Measurements from ENCODE around the gene CDH26. TPM values are rescaled to one million over a fixed set of nuclear protein-coding genes. Genes with fewer than 3 reads are reported as not detected.

The CDH26 gene
- polyA plus RNA-seq, 3 donors: 1.3 to 3.0 (median 2.0) TPM

DNA sequence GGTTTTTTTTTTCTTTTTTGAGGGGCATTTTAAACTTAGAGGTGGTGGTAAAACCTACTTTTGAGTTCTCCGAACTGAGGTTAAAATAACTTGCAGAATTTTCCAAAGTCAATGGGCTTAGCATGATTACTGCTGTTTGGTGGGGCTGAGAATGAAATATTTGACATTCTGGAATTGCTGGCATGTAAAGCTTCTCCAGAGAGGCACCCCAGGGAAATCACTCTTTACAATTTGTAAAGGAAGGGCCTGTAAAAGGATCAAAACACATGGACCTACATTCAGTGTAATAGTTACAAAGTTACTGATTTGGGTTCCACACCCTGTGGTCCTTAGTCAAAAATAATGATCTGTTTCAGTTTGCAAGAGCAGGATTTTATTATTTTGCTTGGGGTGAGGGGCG lies 12.5 kb upstream of the CDH26 start:
- no peak overlapping the region for H3K4me3 Mint-ChIP-seq
- TF ChIP-seq, protein P1, sequence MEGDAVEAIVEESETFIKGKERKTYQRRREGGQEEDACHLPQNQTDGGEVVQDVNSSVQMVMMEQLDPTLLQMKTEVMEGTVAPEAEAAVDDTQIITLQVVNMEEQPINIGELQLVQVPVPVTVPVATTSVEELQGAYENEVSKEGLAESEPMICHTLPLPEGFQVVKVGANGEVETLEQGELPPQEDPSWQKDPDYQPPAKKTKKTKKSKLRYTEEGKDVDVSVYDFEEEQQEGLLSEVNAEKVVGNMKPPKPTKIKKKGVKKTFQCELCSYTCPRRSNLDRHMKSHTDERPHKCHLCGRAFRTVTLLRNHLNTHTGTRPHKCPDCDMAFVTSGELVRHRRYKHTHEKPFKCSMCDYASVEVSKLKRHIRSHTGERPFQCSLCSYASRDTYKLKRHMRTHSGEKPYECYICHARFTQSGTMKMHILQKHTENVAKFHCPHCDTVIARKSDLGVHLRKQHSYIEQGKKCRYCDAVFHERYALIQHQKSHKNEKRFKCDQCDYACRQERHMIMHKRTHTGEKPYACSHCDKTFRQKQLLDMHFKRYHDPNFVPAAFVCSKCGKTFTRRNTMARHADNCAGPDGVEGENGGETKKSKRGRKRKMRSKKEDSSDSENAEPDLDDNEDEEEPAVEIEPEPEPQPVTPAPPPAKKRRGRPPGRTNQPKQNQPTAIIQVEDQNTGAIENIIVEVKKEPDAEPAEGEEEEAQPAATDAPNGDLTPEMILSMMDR (IDR thresholded peaks at IDR 0.05): no peak
- peak overlapping the region in 1 of 7 donors; percentile 69 for H3K27ac Mint-ChIP-seq
- H2AFZ ChIP-seq (ENCODE audit: insufficient read depth, low read depth, low read length, poor library complexity, severe bottlenecking): no peak overlapping the region
- H3K27ac ChIP-seq (ENCODE audit: low read depth in 1 of 2, low read length in 2 of 2): no peak overlapping the region
- H3K4me1 Mint-ChIP-seq: peaks cover 55% of the 10 kb centered on the region
- H3K36me3 Mint-ChIP-seq: peaks cover 30 to 41% of the 10 kb centered on the region in 2 donors
- H3K9me3 ChIP-seq (replicated peaks in 1 of 2; ENCODE audit: control insufficient read depth in 1 of 2, insufficient read depth in 1 of 2, low read length in 2 of 2): no peaks in the 10 kb centered on the region
- H3K4me3 ChIP-seq (replicated peaks in 1 of 3; ENCODE audit: low read depth in 2 of 3, low read length in 3 of 3): no peak overlapping the region
- H3K36me3 ChIP-seq (replicated peaks in 1 of 2; ENCODE audit: control insufficient read depth in 1 of 2, insufficient read depth in 2 of 2, low read length in 2 of 2): peaks cover 32 to 43% of the 10 kb centered on the region in 2 donors
- intact Hi-C loops (cut with micrococcal nuclease): loop anchor here (5.0 to 10.0 kb wide), 4 partner anchors 109 to 1179 kb away; no protein-coding TSS in a partner anchor
- H3K27me3 ChIP-seq (ENCODE audit: control insufficient read depth in 2 of 2, insufficient read depth in 2 of 2, low read length in 2 of 2): no peaks in the 10 kb centered on the region
- H3K9me3 Mint-ChIP-seq: no peaks in the 10 kb centered on the region
- no peak overlapping the region for H3K9ac ChIP-seq (ENCODE audit: insufficient read depth, low read length, poor library complexity, severe bottlenecking)
- peaks cover 3% of the 10 kb centered on the region for H4K20me1 ChIP-seq (ENCODE audit: insufficient read depth, low read length)
- peaks cover 45% of the 10 kb centered on the region for H3K79me2 ChIP-seq (ENCODE audit: insufficient read depth, low read length)
- H3K4me1 ChIP-seq (ENCODE audit: control insufficient read depth in 1 of 2, insufficient read depth in 2 of 2, low read length in 2 of 2): peaks cover 35 to 43% of the 10 kb centered on the region in 2 donors
- no peak for DNase-seq
- H3K4me2 ChIP-seq (replicated peaks; ENCODE audit: extremely low read depth, low read length, poor library complexity, severe bottlenecking): no peak overlapping the region
- no peaks in the 10 kb centered on the region for H3K27me3 Mint-ChIP-seq (ENCODE audit: low read depth in 3 of 3)
- WGBS (ENCODE audit: insufficient coverage): 100% methylated on average over 1 of the region's 2 CpGs

DNA sequence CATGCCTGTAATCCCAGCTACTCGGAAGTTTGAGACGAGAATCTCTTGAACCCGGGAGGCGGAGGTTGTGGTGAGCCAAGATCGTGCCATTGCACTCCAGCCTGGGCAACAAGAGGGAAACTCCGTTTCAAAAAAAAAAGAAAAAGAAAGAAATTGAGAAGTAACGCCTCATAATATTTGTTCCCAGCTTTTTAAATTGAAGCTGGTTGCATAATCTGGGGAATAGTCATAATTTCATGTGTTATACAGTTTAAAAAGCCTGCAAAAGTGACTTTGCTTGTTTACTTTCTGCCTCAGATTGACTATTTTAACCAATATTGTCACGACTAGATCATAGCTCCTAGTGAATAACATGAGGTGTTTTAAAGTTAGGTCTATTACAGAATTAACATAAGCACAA lies 10.8 kb upstream of the CDH26 start:
- peak in 1 of 3 donors; percentile 52 for DNase-seq
- WGBS (ENCODE audit: insufficient coverage): 63% methylated on average over 5 of the region's 8 CpGs
- no peak overlapping the region for H3K4me2 ChIP-seq (replicated peaks; ENCODE audit: extremely low read depth, low read length, poor library complexity, severe bottlenecking)
- peaks cover 3% of the 10 kb centered on the region for H4K20me1 ChIP-seq (ENCODE audit: insufficient read depth, low read length)
- no peak overlapping the region for H2AFZ ChIP-seq (ENCODE audit: insufficient read depth, low read depth, low read length, poor library complexity, severe bottlenecking)
- H3K27ac ChIP-seq (ENCODE audit: low read depth in 1 of 2, low read length in 2 of 2): peak overlapping the region; percentile 60 to 62
- no peak overlapping the region for H3K4me3 ChIP-seq (replicated peaks in 1 of 3; ENCODE audit: low read depth in 2 of 3, low read length in 3 of 3)
- intact Hi-C loops (cut with micrococcal nuclease): loop anchor here (5.0 to 10.0 kb wide), 4 partner anchors 107 to 1177 kb away; no protein-coding TSS in a partner anchor
- H3K9ac ChIP-seq (ENCODE audit: insufficient read depth, low read length, poor library complexity, severe bottlenecking): no peak overlapping the region
- no peaks in the 10 kb centered on the region for H3K27me3 ChIP-seq (ENCODE audit: control insufficient read depth in 2 of 2, insufficient read depth in 2 of 2, low read length in 2 of 2)
- H3K27me3 Mint-ChIP-seq (ENCODE audit: low read depth in 3 of 3): no peaks in the 10 kb centered on the region
- peaks cover 19 to 27% of the 10 kb centered on the region in 2 donors for H3K4me1 ChIP-seq (ENCODE audit: control insufficient read depth in 1 of 2, insufficient read depth in 2 of 2, low read length in 2 of 2)
- H3K4me1 Mint-ChIP-seq: peaks cover 38% of the 10 kb centered on the region
- TF ChIP-seq, protein P1 (IDR thresholded peaks at IDR 0.05): no peak
- H3K4me3 Mint-ChIP-seq: peak overlapping the region in 1 of 2 donors; percentile 26
- H3K36me3 ChIP-seq (replicated peaks in 1 of 2; ENCODE audit: control insufficient read depth in 1 of 2, insufficient read depth in 2 of 2, low read length in 2 of 2): peaks cover 34 to 49% of the 10 kb centered on the region in 2 donors
- H3K27ac Mint-ChIP-seq: peak overlapping the region; percentile 71 to 86 (median 76)
- H3K79me2 ChIP-seq (ENCODE audit: insufficient read depth, low read length): peaks cover 28% of the 10 kb centered on the region
- no peaks in the 10 kb centered on the region for H3K9me3 ChIP-seq (replicated peaks in 1 of 2; ENCODE audit: control insufficient read depth in 1 of 2, insufficient read depth in 1 of 2, low read length in 2 of 2)
- peaks cover 39 to 50% of the 10 kb centered on the region in 2 donors for H3K36me3 Mint-ChIP-seq
- no peaks in the 10 kb centered on the region for H3K9me3 Mint-ChIP-seq
